ENCODE data around the gene NDFIP1. TPM values are rescaled to one million over a fixed set of nuclear protein-coding genes. Genes with fewer than 3 reads are reported as not detected.

Gene NDFIP1
- total RNA-seq, 4 donors from 2014 or later: 37.1 to 63.5 (median 42.5) TPM

- Histone ChIP-seq H3K4me1 (no peaks in the 10 kb centered on the region), H3K27ac (no peak overlapping the region), H3K9me3 (no peaks in the 10 kb centered on the region), H3K36me3 (no peaks in the 10 kb centered on the region), H3K4me3 (no peak overlapping the region), H3K27me3 (no peaks in the 10 kb centered on the region)
- no peak for TF ChIP-seq POLR2A (IDR thresholded peaks at IDR 0.05)
- TF ChIP-seq CTCF (IDR thresholded peaks at IDR 0.05 in 4 of 5, conservative IDR thresholded peaks at IDR 0.05 in 1 of 5): no peak
- DNase-seq (no peak), ATAC-seq (no peak)
- in situ Hi-C loops (cut with MboI; ENCODE audit: low sequenced_read_pairs in 4 of 4): no loop called here
- intact Hi-C loops (cut with DNase I; ENCODE audit: low total_unique reads): no loop called here
Measured at GRCh38 chr5:142181547-142182163, 73.1 kb downstream of the NDFIP1 start.

GRCh38 chr5:142182840-142183239, 74.3 kb downstream of the NDFIP1 start:
- Histone ChIP-seq H3K4me1 (no peaks in the 10 kb centered on the region), H3K4me3 (no peak overlapping the region), H3K36me3 (no peaks in the 10 kb centered on the region), H3K27me3 (no peaks in the 10 kb centered on the region), H3K9me3 (no peaks in the 10 kb centered on the region), H3K27ac (no peak overlapping the region)
- intact Hi-C loops (cut with DNase I; ENCODE audit: low total_unique reads) (no loop called here), in situ Hi-C loops (cut with MboI; ENCODE audit: low sequenced_read_pairs in 4 of 4) (no loop called here)
- TF ChIP-seq CTCF (IDR thresholded peaks at IDR 0.05 in 4 of 5, conservative IDR thresholded peaks at IDR 0.05 in 1 of 5) (no peak), POLR2A (IDR thresholded peaks at IDR 0.05) (no peak)
- no peak for ATAC-seq
- DNase-seq: no peak

GRCh38 chr5:142183561-142183960, 75.0 kb downstream of the NDFIP1 start:
- H3K27ac ChIP-seq: no peak overlapping the region
- no peaks in the 10 kb centered on the region for H3K9me3 ChIP-seq
- no peak overlapping the region for H3K4me3 ChIP-seq
- H3K4me1 ChIP-seq: no peaks in the 10 kb centered on the region
- intact Hi-C loops (cut with DNase I; ENCODE audit: low total_unique reads) (no loop called here), in situ Hi-C loops (cut with MboI; ENCODE audit: low sequenced_read_pairs in 4 of 4) (no loop called here)
- H3K27me3 ChIP-seq: no peaks in the 10 kb centered on the region
- H3K36me3 ChIP-seq: no peaks in the 10 kb centered on the region
- TF ChIP-seq POLR2A (IDR thresholded peaks at IDR 0.05) (no peak), CTCF (IDR thresholded peaks at IDR 0.05 in 4 of 5, conservative IDR thresholded peaks at IDR 0.05 in 1 of 5) (no peak)
- no peak for ATAC-seq
- DNase-seq: no peak

GRCh38 chr5:142184988-142185387, 76.4 kb downstream of the NDFIP1 start:
- H3K36me3 ChIP-seq: no peaks in the 10 kb centered on the region
- no peak for DNase-seq
- no peak for TF ChIP-seq CTCF (IDR thresholded peaks at IDR 0.05 in 4 of 5, conservative IDR thresholded peaks at IDR 0.05 in 1 of 5)
- TF ChIP-seq POLR2A (IDR thresholded peaks at IDR 0.05): no peak

GRCh38 chr5:142186514-142186856, 77.9 kb downstream of the NDFIP1 start:
- H3K4me3 ChIP-seq: no peak overlapping the region
- H3K27ac ChIP-seq: no peak overlapping the region
- in situ Hi-C loops (cut with MboI; ENCODE audit: low sequenced_read_pairs in 4 of 4): no loop called here
- no peaks in the 10 kb centered on the region for H3K36me3 ChIP-seq
- H3K4me1 ChIP-seq: no peaks in the 10 kb centered on the region
- no peak for DNase-seq
- H3K27me3 ChIP-seq: no peaks in the 10 kb centered on the region
- intact Hi-C loops (cut with DNase I; ENCODE audit: low total_unique reads): no loop called here
- no peak for ATAC-seq
- no peaks in the 10 kb centered on the region for H3K9me3 ChIP-seq
- no peak for TF ChIP-seq POLR2A (IDR thresholded peaks at IDR 0.05)
- no peak for TF ChIP-seq CTCF (IDR thresholded peaks at IDR 0.05 in 4 of 5, conservative IDR thresholded peaks at IDR 0.05 in 1 of 5)

More at GRCh38 chr5:142184988-142185387, 76.4 kb downstream of the NDFIP1 start:
- H3K27ac ChIP-seq: no peak overlapping the region
- intact Hi-C loops (cut with DNase I; ENCODE audit: low total_unique reads) (no loop called here), in situ Hi-C loops (cut with MboI; ENCODE audit: low sequenced_read_pairs in 4 of 4) (no loop called here)
- H3K9me3 ChIP-seq: no peaks in the 10 kb centered on the region
- H3K4me1 ChIP-seq: no peaks in the 10 kb centered on the region
- H3K4me3 ChIP-seq: no peak overlapping the region
- no peaks in the 10 kb centered on the region for H3K27me3 ChIP-seq
- ATAC-seq: no peak
